Adipocyte (in vitro differentiated cells): ENCODE data around the gene P3H1.

Source experiments
- DNase-seq: peaks from one replicate; pipeline ENCODE4 v3.0.0-alpha.2; 2015; ENCODE audit warnings: low read depth
- H3K27me3 ChIP-seq: replicated peaks from 2 replicates; pipeline ENCODE4 v1.7.0; 2013; ENCODE audit warnings: mild to moderate bottlenecking, low read length, moderate library complexity; ENCODE audit not compliant: control insufficient read depth, insufficient read depth
- H3K36me3 ChIP-seq: 2 replicates; pipeline ENCODE4 v1.7.0; 2013; ENCODE audit warnings: low read length, mild to moderate bottlenecking, moderate library complexity; ENCODE audit not compliant: control insufficient read depth, insufficient read depth, severe bottlenecking
- H3K4me1 ChIP-seq: 2 replicates; pipeline ENCODE4 v1.7.0; 2013; ENCODE audit warnings: mild to moderate bottlenecking, low read length, moderate library complexity; ENCODE audit not compliant: control insufficient read depth, insufficient read depth
- H3K4me3 ChIP-seq: 2 replicates; pipeline ENCODE4 v1.7.0; 2013; ENCODE audit warnings: mild to moderate bottlenecking, low read length, moderate library complexity
- H3K9ac ChIP-seq: 2 replicates; pipeline ENCODE4 v1.7.0; 2013; ENCODE audit warnings: mild to moderate bottlenecking, low read length, moderate library complexity
- H3K9me3 ChIP-seq: 2 replicates; pipeline ENCODE4 v1.7.0; 2013; ENCODE audit warnings: mild to moderate bottlenecking, low read length, moderate library complexity; ENCODE audit not compliant: control insufficient read depth

P3H1 gene

GRCh38 chr1:42742617-42743316 lies 24.1 kb downstream of the P3H1 start:
- Histone ChIP-seq H3K4me3 (no peak overlapping the region), H3K9ac (no peak overlapping the region), H3K9me3 (no peaks in the 10 kb centered on the region), H3K36me3 (peaks cover 20% of the 10 kb centered on the region), H3K27me3 (no peaks in the 10 kb centered on the region), H3K4me1 (no peaks in the 10 kb centered on the region)
- no peak for DNase-seq

- Histone ChIP-seq H3K9me3 (no peaks in the 10 kb centered on the region), H3K36me3 (peaks cover 15% of the 10 kb centered on the region), H3K27me3 (no peaks in the 10 kb centered on the region), H3K9ac (no peak overlapping the region), H3K4me3 (no peak overlapping the region), H3K4me1 (no peaks in the 10 kb centered on the region)
- DNase-seq = no peak
Observed at GRCh38 chr1:42742141-42742540, 24.7 kb downstream of the P3H1 start.

GRCh38 chr1:42741706-42742105 lies 25.1 kb downstream of the P3H1 start:
- Histone ChIP-seq H3K4me1 (no peaks in the 10 kb centered on the region), H3K36me3 (peaks cover 11% of the 10 kb centered on the region), H3K27me3 (no peaks in the 10 kb centered on the region), H3K9me3 (no peaks in the 10 kb centered on the region), H3K4me3 (no peak overlapping the region), H3K9ac (no peak overlapping the region)
- DNase-seq = no peak

- no peak overlapping the region for H3K9ac ChIP-seq
- peaks cover 4% of the 10 kb centered on the region for H3K36me3 ChIP-seq
- no peaks in the 10 kb centered on the region for H3K9me3 ChIP-seq
- no peak for DNase-seq
- H3K4me1 ChIP-seq = no peaks in the 10 kb centered on the region
- no peak overlapping the region for H3K4me3 ChIP-seq
- no peaks in the 10 kb centered on the region for H3K27me3 ChIP-seq
Observed at GRCh38 chr1:42740851-42741580, 25.8 kb downstream of the P3H1 start.

- Histone ChIP-seq H3K9ac (no peak within 1 kb of the TSS), H3K4me3 (no peak within 1 kb of the TSS), H3K27me3 (no peaks in the 10 kb centered on the region), H3K4me1 (no peaks in the 10 kb centered on the region), H3K9me3 (no peaks in the 10 kb centered on the region), H3K36me3 (no peaks in the 10 kb centered on the region)
- no peak for DNase-seq
Observed at GRCh38 chr1:42739753-42740700, 26.8 kb downstream of the P3H1 start, which contains the start of gene CLDN19. Gene CLDN19, minus strand, starts transcription at chr1:42740236. Its CDS starts 173 bp downstream, at chr1:42740063.

GRCh38 chr1:42738678-42739226 lies 28.1 kb downstream of the P3H1 start:
- no peaks in the 10 kb centered on the region for H3K27me3 ChIP-seq
- DNase-seq = no peak
- no peak overlapping the region for H3K4me3 ChIP-seq
- H3K4me1 ChIP-seq = no peaks in the 10 kb centered on the region
- no peaks in the 10 kb centered on the region for H3K36me3 ChIP-seq
- no peak overlapping the region for H3K9ac ChIP-seq
- H3K9me3 ChIP-seq = no peaks in the 10 kb centered on the region

- Histone ChIP-seq H3K9ac (no peak overlapping the region), H3K4me1 (no peaks in the 10 kb centered on the region), H3K4me3 (no peak overlapping the region), H3K36me3 (no peaks in the 10 kb centered on the region), H3K27me3 (no peaks in the 10 kb centered on the region), H3K9me3 (no peaks in the 10 kb centered on the region)
- no peak for DNase-seq
Observed at GRCh38 chr1:42737986-42738677, 28.7 kb downstream of the P3H1 start.

GRCh38 chr1:42737257-42737656 lies 29.6 kb downstream of the P3H1 start:
- H3K36me3 ChIP-seq = no peaks in the 10 kb centered on the region
- no peak overlapping the region for H3K9ac ChIP-seq
- peaks cover 3% of the 10 kb centered on the region for H3K4me1 ChIP-seq
- H3K4me3 ChIP-seq = no peak overlapping the region
- H3K27me3 ChIP-seq = no peaks in the 10 kb centered on the region
- DNase-seq = no peak
- no peaks in the 10 kb centered on the region for H3K9me3 ChIP-seq

- H3K4me3 ChIP-seq = no peak overlapping the region
Observed at GRCh38 chr1:42736571-42737200, 30.1 kb downstream of the P3H1 start.

GRCh38 chr1:42736152-42736551 lies 30.7 kb downstream of the P3H1 start:
- Histone ChIP-seq H3K36me3 (no peaks in the 10 kb centered on the region), H3K4me3 (no peak overlapping the region), H3K9ac (no peak overlapping the region), H3K27me3 (no peaks in the 10 kb centered on the region), H3K4me1 (peaks cover 4% of the 10 kb centered on the region), H3K9me3 (no peaks in the 10 kb centered on the region)
- DNase-seq = peak; percentile 24

More at GRCh38 chr1:42736571-42737200, 30.1 kb downstream of the P3H1 start:
- no peaks in the 10 kb centered on the region for H3K36me3 ChIP-seq
- peaks cover 4% of the 10 kb centered on the region for H3K4me1 ChIP-seq
- H3K9me3 ChIP-seq = no peaks in the 10 kb centered on the region
- H3K27me3 ChIP-seq = no peaks in the 10 kb centered on the region
- no peak overlapping the region for H3K9ac ChIP-seq
- no peak for DNase-seq
